ENCODE results near the gene GATA5.
"Not testable (repeated sequence)": the region's sequence is repeated elsewhere in the genome, so short reads cannot be mapped to it uniquely, and the experiment has no call there.

The GATA5 gene

DNA sequence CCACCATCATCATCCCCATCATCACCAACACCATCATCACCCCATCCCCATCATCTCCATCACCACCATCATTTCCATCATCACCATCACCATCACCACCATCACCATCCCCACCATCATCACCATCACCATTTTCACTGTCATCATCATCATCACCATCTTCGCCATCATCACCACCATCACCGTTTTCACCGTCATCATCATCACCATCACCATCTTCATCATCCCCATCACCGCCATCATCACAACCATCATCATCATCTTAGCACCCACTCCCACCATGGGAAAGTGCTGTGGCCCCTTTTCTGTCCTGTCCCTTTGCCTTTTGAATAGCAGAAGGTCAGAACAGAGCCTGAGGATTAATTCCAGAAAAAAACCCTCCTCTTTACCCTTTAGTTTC, 28.5 kb upstream of the GATA5 start:
- DNase-seq, result no peak

GRCh38 chr20:62503401-62504178, 27.8 kb upstream of the GATA5 start:
- DNase-seq, result no peak

- no peak for DNase-seq
These were observed 26.8 kb upstream of the GATA5 start for GRCh38 chr20:62502496-62503095.

DNA sequence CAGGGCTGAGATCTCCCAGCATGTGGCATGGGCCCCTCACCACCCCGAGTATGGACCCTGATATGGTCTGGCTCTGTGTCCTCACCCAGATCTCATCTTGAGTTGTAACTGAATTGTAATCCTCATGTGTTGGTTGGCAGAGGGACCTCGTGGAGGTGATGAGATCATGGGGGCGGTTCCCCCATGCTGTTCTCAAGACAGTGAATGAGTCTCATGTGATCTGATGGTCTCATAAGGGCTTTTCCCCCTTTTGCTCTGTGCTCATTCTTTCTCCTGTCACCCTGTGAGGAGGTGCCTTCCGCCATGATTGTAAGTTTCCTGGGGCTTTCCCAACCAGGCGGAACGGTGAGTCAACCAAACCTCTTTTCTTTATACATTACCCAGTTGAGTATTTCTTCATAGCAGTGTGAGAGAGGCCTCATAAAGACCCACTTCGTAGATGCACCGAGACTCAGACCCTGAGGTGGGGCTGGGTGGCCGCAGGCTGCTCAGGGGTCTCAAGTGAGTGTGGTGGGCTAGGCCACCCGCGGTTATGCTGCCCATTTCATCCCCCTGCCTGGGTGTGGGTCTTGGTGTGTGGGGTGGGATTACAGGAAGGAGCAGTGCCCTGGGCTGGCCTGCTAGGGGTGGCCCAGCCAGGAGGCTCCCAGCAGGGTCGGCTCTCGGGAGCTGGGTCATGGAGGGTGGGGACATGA, 26.2 kb upstream of the GATA5 start:
- DNase-seq, result peak in 1 of 2 experiments; percentile 20

DNA sequence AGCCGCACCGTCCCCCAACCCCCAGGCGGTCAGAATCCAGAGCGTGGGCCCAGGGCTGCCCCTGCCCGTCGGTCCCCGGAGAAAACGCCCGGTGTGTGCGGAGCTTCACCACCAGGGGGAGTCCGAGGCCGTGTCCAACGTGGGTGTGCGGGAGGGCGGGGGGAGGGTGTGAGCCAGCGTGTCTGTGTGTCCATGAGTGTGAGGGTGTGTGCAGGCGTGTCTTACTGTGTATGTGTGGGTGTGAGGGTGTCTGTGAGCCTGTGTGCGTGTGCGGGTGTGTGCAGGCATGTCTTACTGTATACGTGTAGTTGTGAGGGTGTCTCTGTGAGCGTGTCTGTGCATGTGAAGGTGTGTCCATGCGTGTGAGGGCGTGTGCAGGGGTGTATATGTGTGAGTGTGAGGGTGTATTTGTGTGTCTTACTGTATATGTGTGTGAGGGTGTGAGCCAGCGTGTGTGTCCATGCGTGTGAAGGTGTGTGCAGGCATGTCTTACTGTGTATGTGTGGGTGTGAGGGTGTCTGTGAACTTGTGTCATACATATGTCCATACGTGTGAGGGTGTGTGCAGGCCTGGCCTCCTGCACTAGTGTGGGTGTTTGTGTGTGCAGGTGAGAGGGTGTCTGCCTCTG, 24.6 kb upstream of the GATA5 start:
- peak in 1 of 2 experiments; percentile 62 for DNase-seq

DNA sequence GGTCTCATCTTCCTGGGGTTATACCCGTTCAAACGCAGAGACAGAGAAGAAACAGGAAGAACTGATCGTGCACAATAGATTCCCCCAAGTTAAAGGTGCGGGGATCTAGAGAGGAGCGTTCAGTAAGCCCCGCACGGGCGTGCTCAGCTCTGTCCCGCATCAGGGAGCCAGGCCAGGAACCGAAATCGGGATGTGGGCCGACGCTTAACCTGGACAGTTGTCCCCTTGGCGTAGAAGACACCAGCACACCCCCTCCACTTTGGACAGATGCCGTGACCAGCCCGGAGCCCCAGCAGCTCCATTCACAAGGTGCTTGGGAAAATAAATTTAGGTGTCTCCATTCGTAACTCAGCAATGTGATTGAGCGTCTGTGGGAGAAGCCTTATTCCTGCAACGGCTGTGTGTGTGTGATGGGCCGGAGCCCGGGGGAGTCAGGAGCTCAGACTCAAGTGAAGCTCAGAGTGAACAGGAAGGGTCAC, 24.0 kb upstream of the GATA5 start:
- peak in 1 of 2 experiments; percentile 62 for DNase-seq

- no peak for DNase-seq
These were observed 23.1 kb upstream of the GATA5 start for GRCh38 chr20:62498874-62499273.

DNA sequence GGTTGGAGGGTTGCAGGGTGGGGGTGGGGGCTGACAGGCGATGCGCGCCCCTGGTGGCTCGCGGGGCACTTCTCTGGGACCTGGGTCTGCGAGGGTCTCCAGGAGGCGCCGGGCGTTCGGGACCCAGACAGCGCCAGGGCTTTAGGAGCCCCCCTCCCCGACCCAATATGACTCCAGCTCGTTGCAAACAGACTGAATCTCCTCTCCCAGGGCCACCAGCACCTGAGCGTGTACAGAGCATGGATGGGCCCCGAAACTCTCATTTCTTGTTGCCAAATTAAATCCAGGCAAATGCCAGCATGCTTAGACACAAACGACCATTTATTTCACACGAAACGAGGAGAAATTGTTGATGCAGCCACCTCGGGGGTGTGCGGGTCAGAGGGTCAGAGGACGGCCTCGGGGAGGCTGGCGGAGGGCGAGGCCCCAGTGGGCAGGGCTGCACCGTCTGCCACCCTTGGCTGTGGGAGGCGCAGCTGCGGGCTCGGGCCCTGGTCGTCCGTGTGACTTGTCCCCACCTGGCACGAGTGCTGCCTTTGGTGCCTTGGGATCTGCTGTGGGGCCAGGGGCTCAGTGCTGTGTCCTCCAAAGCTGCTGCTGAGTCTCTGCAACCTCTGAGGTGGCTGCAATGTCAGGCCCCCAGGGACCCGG, 20.9 kb upstream of the GATA5 start:
- DNase-seq, result no peak

GRCh38 chr20:62495749-62496567, 20.2 kb upstream of the GATA5 start:
- DNase-seq, result no peak

DNA sequence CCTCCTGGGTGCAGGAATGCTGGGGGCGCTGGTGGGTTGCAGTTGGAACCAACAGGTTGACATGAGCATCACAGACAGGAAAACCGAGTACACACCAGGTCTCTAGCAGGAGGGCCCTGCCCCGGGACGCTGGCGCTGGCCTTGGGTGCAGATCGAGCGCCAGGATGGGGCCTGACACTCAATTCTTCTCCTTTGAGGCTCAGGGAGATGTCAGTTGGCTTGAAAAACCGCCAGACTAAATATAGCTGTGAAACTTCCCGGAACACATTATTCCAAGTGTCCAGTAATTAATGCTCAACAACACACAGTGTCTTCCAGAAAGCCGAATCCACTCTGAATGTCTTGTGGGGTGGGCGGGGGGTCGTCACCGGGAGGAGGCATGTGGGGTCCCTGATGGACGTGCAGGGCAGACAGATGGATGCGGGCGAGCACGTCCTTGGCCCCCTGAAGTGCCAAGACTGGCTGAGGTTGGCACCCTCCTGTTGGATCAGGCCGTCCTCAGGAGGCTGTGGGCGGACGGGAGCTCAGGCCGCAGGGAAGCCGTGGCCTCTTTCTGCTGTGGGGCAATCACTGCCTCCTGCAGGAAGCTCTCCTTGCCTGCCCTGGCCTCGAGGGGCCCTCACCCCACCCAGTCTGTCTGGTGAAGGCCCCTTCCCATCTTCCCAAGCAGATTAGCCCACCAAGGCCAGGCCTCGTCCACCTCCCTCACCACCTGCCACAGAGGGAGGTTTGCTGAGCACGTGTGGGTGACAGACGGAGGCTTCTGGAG, 19.4 kb upstream of the GATA5 start:
- DNase-seq, result no peak

DNA sequence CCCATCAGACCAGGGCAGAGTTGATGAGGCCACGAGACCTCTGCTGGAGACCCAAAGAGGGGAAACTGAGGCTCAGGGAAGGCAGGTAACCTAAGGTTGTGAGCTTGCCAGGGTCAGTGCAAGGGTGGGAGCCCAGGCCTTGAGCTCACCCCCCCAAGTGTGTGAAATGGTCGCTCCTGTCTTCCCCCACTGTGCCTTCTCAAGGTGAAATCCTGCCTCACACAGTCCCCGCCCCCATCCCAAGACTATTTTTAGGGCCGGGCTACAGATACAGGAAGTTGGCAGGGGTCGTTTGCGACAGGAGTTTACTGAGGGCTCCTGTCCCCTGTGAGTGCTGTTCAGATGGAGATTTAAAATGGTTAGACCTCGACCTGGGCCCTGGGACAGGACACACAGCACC, 18.7 kb upstream of the GATA5 start:
- no peak for DNase-seq

GRCh38 chr20:62493886-62494285, 18.1 kb upstream of the GATA5 start:
- DNase-seq, result no peak

DNA sequence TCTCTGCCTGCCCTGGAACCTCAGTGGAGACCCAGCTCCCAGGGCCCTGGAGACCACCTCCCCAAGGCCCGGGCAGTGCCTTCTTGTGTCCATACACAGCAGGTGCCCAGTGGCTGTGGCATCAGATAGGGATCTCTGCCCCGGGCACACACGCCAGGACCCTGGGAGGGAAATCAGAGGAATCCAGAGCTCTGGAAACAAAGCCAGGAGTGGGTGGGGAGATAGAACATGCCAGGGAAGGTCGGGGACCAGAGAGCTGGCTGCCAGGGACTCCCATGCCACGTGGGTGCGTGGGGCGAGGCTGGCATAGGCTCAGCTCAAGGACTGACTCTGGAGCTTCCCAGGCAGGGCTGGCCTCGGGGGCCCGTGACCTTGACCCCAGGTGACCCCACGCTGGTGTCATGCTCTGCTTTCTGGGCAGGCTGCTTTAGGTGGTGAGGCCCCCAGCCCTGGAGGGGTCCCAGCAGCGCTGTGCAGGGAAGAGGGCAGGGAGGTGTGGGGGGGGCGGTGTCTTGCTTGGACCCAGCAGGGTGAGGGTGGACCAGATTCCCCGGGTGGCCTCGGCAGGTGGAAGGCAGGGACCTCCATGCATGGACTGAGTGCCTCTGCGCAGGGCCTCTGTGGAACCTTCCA, 17.6 kb upstream of the GATA5 start:
- no peak for DNase-seq

GRCh38 chr20:62492711-62493110, 16.9 kb upstream of the GATA5 start:
- DNase-seq, result no peak

DNA sequence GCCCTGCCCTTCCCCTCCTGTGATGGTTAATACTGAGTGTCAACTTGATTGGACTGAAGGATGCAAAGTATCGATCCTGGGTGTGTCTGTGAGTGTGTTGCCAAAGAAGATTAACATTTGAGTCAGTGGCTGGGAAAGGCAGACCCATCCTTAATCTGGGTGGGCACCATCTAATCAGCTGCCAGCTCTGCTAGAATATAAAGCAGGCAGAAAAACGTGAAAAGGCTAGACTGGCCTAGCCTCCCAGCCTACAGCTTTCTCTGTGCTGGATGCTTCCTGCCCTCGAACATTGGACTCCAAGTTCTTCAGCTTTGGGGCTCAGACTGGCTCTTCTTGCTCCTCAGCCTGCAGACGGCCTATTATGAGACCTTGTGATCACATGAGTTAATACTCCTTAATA, 15.0 kb upstream of the GATA5 start:
- not testable (repeated sequence) for DNase-seq

DNA sequence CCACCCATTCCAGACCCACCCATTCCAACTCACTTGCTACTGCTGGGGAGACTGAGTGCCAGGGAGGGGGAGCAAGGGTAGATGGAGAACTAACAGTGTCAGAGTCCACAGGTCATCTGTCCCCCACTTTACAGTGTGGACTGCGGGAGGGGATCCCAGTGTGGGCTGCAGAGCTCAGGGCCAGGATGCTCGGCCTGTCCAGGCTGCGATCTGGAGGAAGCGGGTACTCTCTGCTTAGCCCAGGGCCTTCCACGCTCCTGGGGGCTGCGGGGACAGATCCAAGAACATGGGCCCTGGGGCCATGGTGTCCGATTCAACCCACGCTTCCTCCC, 14.1 kb upstream of the GATA5 start:
- no peak for DNase-seq

DNA sequence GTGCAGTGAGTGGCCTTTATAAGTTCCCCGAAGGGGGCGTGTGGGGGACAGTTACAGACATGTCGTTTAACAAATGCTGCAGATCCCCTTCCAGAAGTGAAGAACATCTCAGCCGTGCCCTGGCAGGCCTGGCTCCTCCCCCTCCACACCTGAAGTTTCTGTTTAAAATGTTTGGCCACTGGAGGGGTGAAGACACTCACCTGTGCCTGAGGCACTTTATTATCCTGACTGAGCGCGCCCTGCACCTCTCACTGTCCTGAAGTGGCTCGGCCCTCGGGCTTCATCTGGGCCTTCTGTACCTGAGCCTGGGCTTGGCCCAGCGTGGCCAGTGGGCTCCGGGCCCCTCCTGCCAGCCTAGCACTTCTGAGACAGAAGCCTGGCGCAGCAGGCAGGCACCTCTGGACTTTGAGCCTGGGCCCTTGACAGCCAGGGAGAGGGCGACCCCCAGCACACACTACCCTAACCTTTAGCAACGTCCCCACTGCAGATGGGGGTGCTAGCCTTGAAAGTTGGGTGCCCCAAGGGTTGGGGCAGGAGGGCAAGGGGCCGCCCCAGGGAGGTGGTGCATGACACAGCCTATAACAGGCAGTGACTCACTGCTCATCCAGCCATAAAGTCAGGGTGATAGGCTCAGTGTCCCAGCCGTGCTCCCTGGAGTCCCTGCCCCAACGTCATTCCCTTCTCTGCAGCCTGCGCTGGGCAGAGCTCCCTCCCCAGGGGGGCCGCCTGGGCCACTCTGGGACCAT, 13.6 kb upstream of the GATA5 start:
- DNase-seq, result no peak

- DNase-seq, result no peak
These were observed 12.7 kb upstream of the GATA5 start for GRCh38 chr20:62488470-62488869.

DNA sequence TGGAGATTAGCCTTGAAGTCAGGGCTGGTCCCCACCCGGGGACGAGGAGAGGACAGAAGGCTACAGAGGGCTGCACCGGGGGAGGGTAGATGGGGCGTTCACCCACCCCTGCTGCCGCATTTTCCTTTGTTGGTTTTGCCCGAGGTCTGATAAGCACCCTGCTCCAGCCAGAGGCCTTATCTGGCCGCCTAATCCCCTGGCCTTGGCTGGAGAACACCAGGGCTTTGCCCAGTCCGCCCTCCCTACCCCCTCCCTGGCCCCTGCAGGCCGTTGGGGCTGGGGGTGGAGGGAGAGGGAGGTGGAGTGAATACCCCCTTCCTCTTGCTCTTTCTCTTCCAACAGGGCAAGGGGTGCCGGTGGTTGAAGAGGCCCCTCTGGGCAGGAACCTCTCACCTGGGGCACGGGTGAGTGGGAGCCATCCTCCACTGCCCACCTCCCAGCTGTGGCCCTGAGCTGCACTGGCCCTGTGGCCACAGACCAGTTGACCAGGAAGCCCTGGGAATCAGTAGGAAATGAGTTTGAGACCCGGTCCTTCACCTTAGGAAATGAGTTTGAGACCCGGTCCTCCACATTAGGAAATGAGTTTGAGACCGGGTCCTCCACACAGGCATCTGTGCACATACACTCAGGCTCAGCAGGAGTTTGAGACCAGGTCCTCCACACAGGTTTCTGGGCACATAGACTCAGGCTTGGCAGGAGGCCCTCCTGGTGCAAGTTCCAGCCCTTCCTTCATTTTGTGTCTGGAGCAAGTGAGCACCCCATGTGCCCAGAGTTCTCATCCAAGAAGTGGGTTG, 12.0 kb upstream of the GATA5 start:
- no peak for DNase-seq
